ENCODE data around the gene SALL3.

- no peak for TF ChIP-seq MAX (IDR thresholded peaks at IDR 0.05)
- TF ChIP-seq POLR2AphosphoS5 (IDR thresholded peaks at IDR 0.05; ENCODE audit: low read depth, low read length): no peak
- TF ChIP-seq CTCF (IDR thresholded peaks at IDR 0.05; ENCODE audit: control extremely low read depth in 1 of 3, insufficient read depth in 1 of 3, low read depth in 1 of 3, low read length in 3 of 3): no peak
- no peak for TF ChIP-seq BRCA1 (IDR thresholded peaks at IDR 0.05; ENCODE audit: low read depth, low read length)
- TF ChIP-seq EP300 (IDR thresholded peaks at IDR 0.05; ENCODE audit: borderline replicate concordance in 1 of 2, low read depth in 2 of 2, low read length in 2 of 2): no peak
- TF ChIP-seq JUND (IDR thresholded peaks at IDR 0.05; ENCODE audit: low read length): no peak
- TF ChIP-seq GABPA (IDR thresholded peaks at IDR 0.05; ENCODE audit: borderline replicate concordance, insufficient read depth, low read length): no peak
- no peak for TF ChIP-seq SP1 (IDR thresholded peaks at IDR 0.05; ENCODE audit: low read depth, low read length)
- no peak for TF ChIP-seq EGR1 (IDR thresholded peaks at IDR 0.05; ENCODE audit: borderline replicate concordance, low read depth, low read length)
- TF ChIP-seq TAF1 (IDR thresholded peaks at IDR 0.05; ENCODE audit: low read depth, low read length): no peak
- TF ChIP-seq POLR2A (IDR thresholded peaks at IDR 0.05; ENCODE audit: control extremely low read depth in 1 of 2, low read depth in 2 of 2, low read length in 2 of 2): no peak
- TF ChIP-seq SUZ12 (IDR thresholded peaks at IDR 0.05; ENCODE audit: low read length): no peak
- no peak for TF ChIP-seq CEBPB (IDR thresholded peaks at IDR 0.05; ENCODE audit: low read depth, low read length)
- TF ChIP-seq CHD2 (IDR thresholded peaks at IDR 0.05; ENCODE audit: low read length): no peak
These were observed 14.9 kb downstream of the SALL3 start for GRCh38 chr18:78994531-78994930.

Data from H1 (cell line).